Large intestine (tissue), 3 donors: ENCODE results near the gene TEDC2. TPM values are rescaled to one million over a fixed set of nuclear protein-coding genes. Genes with fewer than 3 reads are reported as not detected.
A peak's percentile ranks its signal among the peaks of the same experiment; 100 is the strongest.

ENCODE experiments used
- DNase-seq, 2 donors: peaks; one replicate each; pipeline versions ENCODE4 v3.0.0 to v3.0.0-alpha.2; 2013
- H3K27ac ChIP-seq: one replicate; pipeline ENCODE4 v1.5.1; 2013; ENCODE audit warnings: low read length
- H3K27me3 ChIP-seq: 2 replicates; pipeline ENCODE4 v1.6.1; 2013; ENCODE audit warnings: low read length; ENCODE audit not compliant: control insufficient read depth, insufficient read depth
- H3K36me3 ChIP-seq: 2 replicates; pipeline ENCODE4 v1.6.1; 2013; ENCODE audit warnings: low read length; ENCODE audit not compliant: control insufficient read depth, insufficient read depth
- H3K4me1 ChIP-seq: one replicate; pipeline ENCODE4 v1.6.1; 2013; ENCODE audit warnings: low read length; ENCODE audit not compliant: control insufficient read depth, insufficient read depth
- H3K4me3 ChIP-seq: one replicate; pipeline ENCODE4 v1.5.1; 2013; ENCODE audit warnings: low read length
- H3K9me3 ChIP-seq: one replicate; pipeline ENCODE4 v1.6.1; 2013; ENCODE audit warnings: mild to moderate bottlenecking, low read depth, low read length, moderate library complexity; ENCODE audit not compliant: control insufficient read depth
- WGBS: methylation state at CpG from one replicate; pipeline ENCODE4 v1.1.5; 2013; ENCODE audit warnings: low lambda C conversion rate; ENCODE audit not compliant: insufficient coverage; 5-methylcytosine and 5-hydroxymethylcytosine counted together
- polyA plus RNA-seq: library from polyadenylated mRNA; unstranded; fragments of 120-200 nt; gene quantifications from one replicate; pipeline ENCODE4 v1.2.1, GENCODE V29; 2013

Gene TEDC2
- polyA plus RNA-seq, 1 donor = 6.4 TPM

- H3K4me3 ChIP-seq = peak within 1 kb of the TSS; percentile 82
- H3K4me1 ChIP-seq = peaks cover 54% of the 10 kb centered on the region
- H3K27ac ChIP-seq = peak within 1 kb of the TSS; percentile 90
- WGBS = no CpG with 5 or more reads among the region's 122 CpGs
- DNase-seq = peak; percentile 94 to 97
- no peaks in the 10 kb centered on the region for H3K27me3 ChIP-seq
- peaks cover 13% of the 10 kb centered on the region for H3K36me3 ChIP-seq
- no peaks in the 10 kb centered on the region for H3K9me3 ChIP-seq
Observed at GRCh38 chr16:2513405-2514332, 53.8 kb downstream of the TEDC2 start, which contains the start of gene ATP6V0C. Gene ATP6V0C, plus strand, starts transcription at chr16:2513952. Its CDS starts 152 bp downstream, at chr16:2514104.

Other genes starting within 250 kb of the TEDC2 start
- gene BRICD5, start 249.2 kb upstream of the TEDC2 start, polyA plus RNA-seq = 10.5 TPM
- 11.7 TPM for gene PGP, start 245.3 kb upstream of the TEDC2 start, polyA plus RNA-seq
- 18.4 TPM for gene E4F1, start 236.5 kb upstream of the TEDC2 start, polyA plus RNA-seq
- gene DNASE1L2, start 223.7 kb upstream of the TEDC2 start, polyA plus RNA-seq = 0.91 TPM
- gene ECI1, start 208.5 kb upstream of the TEDC2 start, polyA plus RNA-seq = 81.6 TPM
- 172 TPM for gene RNPS1, start 192.0 kb upstream of the TEDC2 start, polyA plus RNA-seq
- 4.7 TPM for gene ABCA3, start 119.4 kb upstream of the TEDC2 start, polyA plus RNA-seq
- gene CCNF, start 30.7 kb upstream of the TEDC2 start, polyA plus RNA-seq = 6.4 TPM
- 0.75 TPM for gene NTN3, start 11.2 kb downstream of the TEDC2 start, polyA plus RNA-seq
- gene TBC1D24, start 15.0 kb downstream of the TEDC2 start, polyA plus RNA-seq = 15.1 TPM
- gene ATP6V0C, start 53.8 kb downstream of the TEDC2 start, polyA plus RNA-seq = 246 TPM
- 88.0 TPM for gene AMDHD2, start 60.3 kb downstream of the TEDC2 start, polyA plus RNA-seq
- 16.8 TPM for gene CEMP1, start 71.3 kb downstream of the TEDC2 start, polyA plus RNA-seq
- gene PDPK1, start 77.9 kb downstream of the TEDC2 start, polyA plus RNA-seq = 39.7 TPM
- 20.0 TPM for gene KCTD5, start 222.4 kb downstream of the TEDC2 start, polyA plus RNA-seq